Activated naive CD4-positive, alpha-beta T cell treated with anti-CD3 and anti-CD28 coated beads, Interleukin-2, amount 50 U/mL, for 24 hours (primary cell): ENCODE measurements around the gene RBL2.
A peak's percentile ranks its signal among the peaks of the same experiment; 100 is the strongest.

Source experiments
- H3K27ac Mint-ChIP-seq: one replicate; pipeline ENCODE4 v1.8.0; 2021; ENCODE audit warnings: mild to moderate bottlenecking, mixed read lengths
- H3K27me3 Mint-ChIP-seq: one replicate; pipeline ENCODE4 v1.8.0; 2021; ENCODE audit warnings: mixed read lengths
- H3K36me3 Mint-ChIP-seq: one replicate; pipeline ENCODE4 v1.8.0; 2021; ENCODE audit warnings: mixed read lengths
- H3K4me1 Mint-ChIP-seq: one replicate; pipeline ENCODE4 v1.8.0; 2021; ENCODE audit warnings: mixed read lengths
- H3K4me3 Mint-ChIP-seq: one replicate; pipeline ENCODE4 v1.8.0; 2021; ENCODE audit warnings: mild to moderate bottlenecking, mixed read lengths
- H3K9me3 Mint-ChIP-seq: one replicate; pipeline ENCODE4 v1.8.0; 2021; ENCODE audit warnings: mixed read lengths

RBL2 gene

DNA sequence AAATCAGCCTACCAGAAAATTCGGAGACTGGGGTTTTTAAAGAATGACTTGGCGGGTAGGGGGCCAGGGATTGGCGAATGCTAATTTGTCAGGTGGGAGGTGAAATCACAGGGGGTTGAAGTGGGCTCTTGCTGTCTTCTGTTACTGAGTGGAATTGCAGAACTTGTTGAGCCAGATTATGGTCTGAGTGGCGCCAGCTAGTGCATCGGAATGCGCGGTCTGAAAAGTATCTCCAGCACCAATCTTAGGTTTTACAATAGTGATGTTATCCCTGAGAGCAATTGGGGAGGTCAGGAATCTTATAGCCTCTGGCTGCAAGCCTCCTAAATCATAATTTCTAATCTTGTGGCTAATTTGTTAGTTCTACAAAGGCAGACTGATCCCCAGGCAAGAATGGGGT is 762 bp upstream of the RBL2 start:
- H3K36me3 Mint-ChIP-seq: no peaks in the 10 kb centered on the region
- H3K9me3 Mint-ChIP-seq: no peaks in the 10 kb centered on the region
- H3K27ac Mint-ChIP-seq: peak overlapping the region; percentile 89
- no peaks in the 10 kb centered on the region for H3K27me3 Mint-ChIP-seq
- H3K4me1 Mint-ChIP-seq: peaks cover 41% of the 10 kb centered on the region
- H3K4me3 Mint-ChIP-seq: peak overlapping the region; percentile 87

GRCh38 chr16:53433930-53434376 is 318 bp upstream of the RBL2 start:
- no peaks in the 10 kb centered on the region for H3K9me3 Mint-ChIP-seq
- no peaks in the 10 kb centered on the region for H3K27me3 Mint-ChIP-seq
- no peaks in the 10 kb centered on the region for H3K36me3 Mint-ChIP-seq
- H3K4me1 Mint-ChIP-seq: peaks cover 43% of the 10 kb centered on the region
- peak overlapping the region; percentile 89 for H3K27ac Mint-ChIP-seq
- peak overlapping the region; percentile 87 for H3K4me3 Mint-ChIP-seq

DNA sequence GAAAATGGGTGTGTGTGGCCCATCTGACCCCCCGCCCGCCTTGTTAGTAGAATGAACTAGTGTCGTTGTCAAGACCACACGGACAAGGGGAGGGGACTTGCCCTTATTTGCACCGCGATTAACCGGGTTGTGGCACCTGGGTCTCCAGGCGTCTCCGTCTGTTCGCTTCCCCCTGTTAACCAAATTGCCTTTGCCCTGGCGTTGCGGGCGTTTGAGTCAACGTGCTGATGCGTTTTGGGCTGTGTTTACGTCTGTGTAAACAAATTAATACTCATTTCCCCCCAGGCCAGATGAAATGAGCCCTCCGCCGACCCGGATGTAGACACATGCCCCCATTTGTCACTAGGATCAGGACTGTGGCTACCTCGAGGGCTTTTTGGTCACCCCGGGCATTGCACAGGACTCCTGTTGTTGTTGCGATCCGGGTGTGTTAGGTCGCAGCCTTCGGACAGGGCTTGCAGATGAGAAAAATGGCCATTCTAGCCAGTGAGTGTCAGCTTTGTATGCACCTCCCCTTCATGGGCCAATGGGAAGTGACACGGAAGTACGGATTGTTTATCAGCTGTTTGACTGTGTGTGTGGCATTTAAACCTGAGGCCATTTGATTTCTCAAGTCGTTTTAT is 906 bp downstream of the RBL2 start:
- no peaks in the 10 kb centered on the region for H3K27me3 Mint-ChIP-seq
- peak overlapping the region; percentile 99 for H3K4me3 Mint-ChIP-seq
- no peaks in the 10 kb centered on the region for H3K9me3 Mint-ChIP-seq
- no peaks in the 10 kb centered on the region for H3K36me3 Mint-ChIP-seq
- H3K4me1 Mint-ChIP-seq: peaks cover 51% of the 10 kb centered on the region
- H3K27ac Mint-ChIP-seq: peak overlapping the region; percentile 93

DNA sequence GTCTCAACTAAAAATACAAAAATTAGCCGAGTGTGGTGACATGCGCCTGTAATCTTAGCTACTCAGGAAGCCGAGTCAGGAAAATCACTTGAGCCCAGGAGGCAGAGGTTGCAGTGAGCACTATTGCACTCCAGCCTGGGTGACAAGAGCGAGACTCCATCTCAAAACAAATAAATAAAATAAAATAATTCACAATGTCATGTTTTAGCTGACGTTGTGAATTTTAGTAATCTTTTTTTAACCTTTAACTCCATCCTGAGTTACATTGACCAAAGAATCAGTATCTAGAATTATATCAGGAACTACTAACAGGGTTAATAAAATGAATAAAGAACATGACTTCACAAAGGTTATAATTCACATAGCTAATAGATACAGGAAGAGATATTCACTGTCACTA is 5.9 kb downstream of the RBL2 start:
- Mint-ChIP-seq H3K27ac (no peak overlapping the region), H3K36me3 (peaks cover 11% of the 10 kb centered on the region), H3K4me3 (no peak overlapping the region), H3K9me3 (no peaks in the 10 kb centered on the region), H3K27me3 (no peaks in the 10 kb centered on the region), H3K4me1 (peaks cover 58% of the 10 kb centered on the region)

DNA sequence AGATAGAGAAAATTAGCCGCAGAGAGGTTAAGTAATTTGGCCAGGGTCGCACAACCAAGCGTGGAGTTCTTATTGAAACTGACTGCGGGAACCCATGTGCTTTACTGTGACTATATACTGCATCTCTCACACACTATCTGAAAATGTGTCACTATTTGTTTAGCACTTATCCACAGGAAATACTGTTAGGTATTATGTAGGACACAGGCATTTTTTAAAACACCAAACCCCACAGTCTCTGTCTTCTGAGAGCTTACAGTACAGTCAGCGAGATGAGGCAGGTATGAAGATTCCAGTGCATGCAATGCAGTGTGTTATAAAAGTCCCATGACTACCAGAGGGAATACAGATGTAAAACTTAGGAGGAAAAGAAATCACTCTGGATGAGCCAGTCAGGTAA is 11.3 kb downstream of the RBL2 start:
- Mint-ChIP-seq H3K27me3 (no peaks in the 10 kb centered on the region), H3K4me1 (peaks cover 54% of the 10 kb centered on the region), H3K4me3 (peak overlapping the region; percentile 45), H3K36me3 (peaks cover 21% of the 10 kb centered on the region), H3K27ac (peak overlapping the region; percentile 96), H3K9me3 (no peaks in the 10 kb centered on the region)

GRCh38 chr16:53446090-53446489 is 11.8 kb downstream of the RBL2 start:
- Mint-ChIP-seq H3K4me1 (peaks cover 55% of the 10 kb centered on the region), H3K27ac (peak overlapping the region; percentile 96), H3K9me3 (no peaks in the 10 kb centered on the region), H3K36me3 (peaks cover 21% of the 10 kb centered on the region), H3K4me3 (peak overlapping the region; percentile 45), H3K27me3 (no peaks in the 10 kb centered on the region)

DNA sequence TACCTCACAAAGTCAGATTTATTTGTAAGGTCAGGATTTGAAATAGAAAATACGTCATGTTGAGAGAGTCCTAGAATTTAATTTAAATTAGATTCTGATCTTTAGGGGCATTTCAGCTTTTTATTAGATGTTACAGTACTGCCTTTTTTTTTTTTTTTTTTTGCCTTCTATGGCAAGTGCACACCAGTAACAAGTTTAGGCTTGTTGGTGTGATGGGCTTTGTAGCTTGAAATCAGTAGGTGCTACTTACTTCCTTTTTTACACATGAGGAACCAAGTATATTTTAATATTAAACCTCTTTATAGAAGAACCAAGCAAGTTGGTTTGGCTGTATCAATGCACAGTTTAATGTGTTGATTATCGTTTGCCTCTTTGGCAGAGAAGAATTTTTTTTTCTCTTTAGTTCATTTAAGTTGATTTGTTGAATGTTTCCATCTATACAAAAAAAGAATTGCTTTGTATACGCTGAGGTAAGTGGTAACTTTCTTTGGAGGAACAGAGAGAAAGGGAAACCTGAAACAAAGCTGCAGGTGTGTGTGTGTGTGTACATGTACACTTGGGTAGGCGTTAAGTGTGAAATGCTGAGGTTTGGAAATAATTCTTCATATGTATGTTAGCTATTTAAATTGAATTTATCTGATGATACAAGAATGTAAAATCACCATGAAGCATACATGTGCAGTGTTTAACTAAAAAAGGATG is 15.7 kb downstream of the RBL2 start:
- no peaks in the 10 kb centered on the region for H3K27me3 Mint-ChIP-seq
- H3K36me3 Mint-ChIP-seq: peaks cover 17% of the 10 kb centered on the region
- H3K4me1 Mint-ChIP-seq: peaks cover 79% of the 10 kb centered on the region
- no peaks in the 10 kb centered on the region for H3K9me3 Mint-ChIP-seq
- H3K4me3 Mint-ChIP-seq: peak overlapping the region; percentile 42
- peak overlapping the region; percentile 85 for H3K27ac Mint-ChIP-seq

- Mint-ChIP-seq H3K27ac (peak overlapping the region; percentile 91), H3K4me1 (peaks cover 92% of the 10 kb centered on the region), H3K9me3 (no peaks in the 10 kb centered on the region), H3K27me3 (no peaks in the 10 kb centered on the region), H3K4me3 (peak overlapping the region; percentile 74), H3K36me3 (peaks cover 24% of the 10 kb centered on the region)
These were observed 19.7 kb downstream of the RBL2 start for GRCh38 chr16:53453928-53454327.

- H3K27me3 Mint-ChIP-seq: no peaks in the 10 kb centered on the region
- peaks cover 40% of the 10 kb centered on the region for H3K36me3 Mint-ChIP-seq
- H3K9me3 Mint-ChIP-seq: no peaks in the 10 kb centered on the region
- peaks cover 92% of the 10 kb centered on the region for H3K4me1 Mint-ChIP-seq
- H3K27ac Mint-ChIP-seq: peak overlapping the region; percentile 95
- H3K4me3 Mint-ChIP-seq: peak overlapping the region; percentile 77
These were observed 22.4 kb downstream of the RBL2 start for GRCh38 chr16:53456625-53457024.

DNA sequence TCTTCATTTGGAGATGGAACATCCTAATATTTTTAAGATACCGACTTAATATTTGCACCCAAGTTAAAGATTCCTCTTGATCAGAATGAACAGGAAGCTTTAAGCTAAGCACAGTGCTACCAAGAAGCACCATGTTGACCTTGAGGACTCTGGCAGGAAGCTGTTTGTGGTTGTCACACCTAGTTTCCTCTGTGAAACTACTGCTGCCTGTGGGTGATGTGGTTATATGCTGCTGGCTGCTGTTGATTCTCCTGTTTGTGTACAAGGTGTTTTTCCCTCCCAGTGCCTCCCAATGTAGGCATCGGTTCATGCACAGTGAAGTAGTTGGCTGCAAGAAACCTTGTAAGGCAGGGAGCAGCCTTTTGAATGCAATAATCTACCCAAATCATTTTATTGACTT is 23.4 kb downstream of the RBL2 start:
- Mint-ChIP-seq H3K4me3 (peak overlapping the region; percentile 77), H3K36me3 (peaks cover 43% of the 10 kb centered on the region), H3K27me3 (no peaks in the 10 kb centered on the region), H3K9me3 (no peaks in the 10 kb centered on the region), H3K4me1 (peaks cover 93% of the 10 kb centered on the region), H3K27ac (peak overlapping the region; percentile 93)

- Mint-ChIP-seq H3K9me3 (no peaks in the 10 kb centered on the region), H3K4me1 (peaks cover 93% of the 10 kb centered on the region), H3K4me3 (peak overlapping the region; percentile 51), H3K27ac (peak overlapping the region; percentile 90), H3K36me3 (peaks cover 45% of the 10 kb centered on the region), H3K27me3 (no peaks in the 10 kb centered on the region)
These were observed 24.4 kb downstream of the RBL2 start for GRCh38 chr16:53458635-53459034.

- Mint-ChIP-seq H3K9me3 (no peaks in the 10 kb centered on the region), H3K27me3 (no peaks in the 10 kb centered on the region), H3K27ac (peak overlapping the region; percentile 78), H3K4me1 (peaks cover 60% of the 10 kb centered on the region), H3K4me3 (no peak overlapping the region), H3K36me3 (peaks cover 22% of the 10 kb centered on the region)
These were observed 31.5 kb downstream of the RBL2 start for GRCh38 chr16:53465606-53466280.

GRCh38 chr16:53476867-53477266 is 42.6 kb downstream of the RBL2 start:
- no peaks in the 10 kb centered on the region for H3K9me3 Mint-ChIP-seq
- H3K4me3 Mint-ChIP-seq: peak overlapping the region; percentile 42
- no peaks in the 10 kb centered on the region for H3K27me3 Mint-ChIP-seq
- peaks cover 59% of the 10 kb centered on the region for H3K36me3 Mint-ChIP-seq
- H3K4me1 Mint-ChIP-seq: peaks cover 67% of the 10 kb centered on the region
- H3K27ac Mint-ChIP-seq: peak overlapping the region; percentile 90

GRCh38 chr16:53478965-53479364 is 44.7 kb downstream of the RBL2 start:
- Mint-ChIP-seq H3K36me3 (peaks cover 54% of the 10 kb centered on the region), H3K9me3 (no peaks in the 10 kb centered on the region), H3K4me1 (peaks cover 58% of the 10 kb centered on the region), H3K4me3 (no peak overlapping the region), H3K27ac (peak overlapping the region; percentile 57), H3K27me3 (no peaks in the 10 kb centered on the region)

DNA sequence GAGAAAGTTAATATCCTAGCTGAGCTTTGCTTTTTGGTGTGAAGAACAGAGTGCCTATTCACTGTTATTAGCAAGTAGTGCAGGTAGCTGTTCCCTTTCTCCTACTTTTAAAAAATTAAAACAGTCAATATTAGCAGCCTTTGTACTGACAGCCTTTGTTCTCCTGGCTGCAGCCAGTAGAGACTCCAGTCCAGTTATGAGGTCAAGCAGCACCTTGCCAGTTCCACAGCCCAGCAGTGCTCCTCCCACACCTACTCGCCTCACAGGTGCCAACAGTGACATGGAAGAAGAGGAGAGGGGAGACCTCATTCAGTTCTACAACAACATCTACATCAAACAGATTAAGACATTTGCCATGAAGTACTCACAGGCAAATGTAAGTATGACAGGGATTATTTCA is 46.1 kb downstream of the RBL2 start:
- Mint-ChIP-seq H3K27ac (peak overlapping the region; percentile 68), H3K9me3 (peaks cover 5% of the 10 kb centered on the region), H3K4me3 (no peak overlapping the region), H3K4me1 (peaks cover 50% of the 10 kb centered on the region), H3K27me3 (no peaks in the 10 kb centered on the region), H3K36me3 (peaks cover 58% of the 10 kb centered on the region)

GRCh38 chr16:53482123-53482522 is 47.9 kb downstream of the RBL2 start:
- Mint-ChIP-seq H3K27me3 (no peaks in the 10 kb centered on the region), H3K4me3 (no peak overlapping the region), H3K27ac (peak overlapping the region; percentile 74), H3K4me1 (peaks cover 34% of the 10 kb centered on the region), H3K36me3 (peaks cover 63% of the 10 kb centered on the region), H3K9me3 (peaks cover 12% of the 10 kb centered on the region)
